Measurements from ENCODE around the gene CACNA1C. TPM values are rescaled to one million over a fixed set of nuclear protein-coding genes. Genes with fewer than 3 reads are reported as not detected.

The CACNA1C gene
- polyA plus RNA-seq, 1 of the 3 experiments (the other 2 are of a cell fraction): 1.5 TPM

- Histone ChIP-seq H3K79me2 (ENCODE audit: insufficient read depth) (no peaks in the 10 kb centered on the region), H4K20me1 (ENCODE audit: insufficient read depth) (peaks cover 5% of the 10 kb centered on the region; the same call in 1 of the 2 replicates), H3K27ac (ENCODE audit: low read depth in 2 of 2, low read length in 1 of 2) (no peak overlapping the region), H3K27me3 (ENCODE audit: insufficient read depth) (no peaks in the 10 kb centered on the region), H3K9ac (no peak overlapping the region), H3F3A (replicated peaks; ENCODE audit: insufficient read depth) (no peaks in the 10 kb centered on the region), H3K36me3 (replicated peaks in 1 of 2; ENCODE audit: control insufficient read depth in 1 of 2, insufficient read depth in 2 of 2, low read length in 1 of 2) (no peaks in the 10 kb centered on the region), H3K9me2 (no peaks in the 10 kb centered on the region), H2AFZ (ENCODE audit: low read depth) (no peak overlapping the region), H3K4me3 (ENCODE audit: low read depth in 2 of 2, low read length in 1 of 2) (no peak overlapping the region), H3K4me2 (no peak overlapping the region), H3K4me1 (ENCODE audit: control insufficient read depth in 1 of 2, insufficient read depth in 2 of 2, low read depth in 1 of 2, low read length in 1 of 2) (peaks cover 0 to 14% of the 10 kb centered on the region in 2 experiments; a peak in 1 of 4 replicates), H3K9me3 (no peaks in the 10 kb centered on the region)
- TF ChIP-seq JUND (IDR thresholded peaks at IDR 0.05) (no peak), MXI1 (IDR thresholded peaks at IDR 0.05; ENCODE audit: low read depth, low read length) (no peak), TAF1 (IDR thresholded peaks at IDR 0.05; ENCODE audit: borderline replicate concordance, low read depth, low read length) (no peak), RCOR1 (IDR thresholded peaks at IDR 0.05; ENCODE audit: low read length) (no peak), FOXJ3 (CRISPR knock-in tag; IDR thresholded peaks at IDR 0.05) (no peak), RAD21 (IDR thresholded peaks at IDR 0.05; ENCODE audit: low read length) (no peak), EZH2phosphoT487 (IDR thresholded peaks at IDR 0.05; ENCODE audit: borderline replicate concordance, low read depth) (no peak), FOSL2 (IDR thresholded peaks at IDR 0.05; ENCODE audit: borderline replicate concordance, low read depth) (no peak), RXRA (IDR thresholded peaks at IDR 0.05; ENCODE audit: borderline replicate concordance, low read depth) (no peak), GABPA (IDR thresholded peaks at IDR 0.05; ENCODE audit: low read depth) (no peak), CTCF (IDR thresholded peaks at IDR 0.05) (no peak), YY1 (IDR thresholded peaks at IDR 0.05; ENCODE audit: low read depth) (no peak), RFX5 (IDR thresholded peaks at IDR 0.05; ENCODE audit: low read length) (no peak), SIN3A (IDR thresholded peaks at IDR 0.05; ENCODE audit: borderline replicate concordance, low read depth, low read length) (no peak), POLR2AphosphoS5 (IDR thresholded peaks at IDR 0.05; ENCODE audit: low read depth, low read length) (no peak)
- TF ChIP-seq, protein P1, sequence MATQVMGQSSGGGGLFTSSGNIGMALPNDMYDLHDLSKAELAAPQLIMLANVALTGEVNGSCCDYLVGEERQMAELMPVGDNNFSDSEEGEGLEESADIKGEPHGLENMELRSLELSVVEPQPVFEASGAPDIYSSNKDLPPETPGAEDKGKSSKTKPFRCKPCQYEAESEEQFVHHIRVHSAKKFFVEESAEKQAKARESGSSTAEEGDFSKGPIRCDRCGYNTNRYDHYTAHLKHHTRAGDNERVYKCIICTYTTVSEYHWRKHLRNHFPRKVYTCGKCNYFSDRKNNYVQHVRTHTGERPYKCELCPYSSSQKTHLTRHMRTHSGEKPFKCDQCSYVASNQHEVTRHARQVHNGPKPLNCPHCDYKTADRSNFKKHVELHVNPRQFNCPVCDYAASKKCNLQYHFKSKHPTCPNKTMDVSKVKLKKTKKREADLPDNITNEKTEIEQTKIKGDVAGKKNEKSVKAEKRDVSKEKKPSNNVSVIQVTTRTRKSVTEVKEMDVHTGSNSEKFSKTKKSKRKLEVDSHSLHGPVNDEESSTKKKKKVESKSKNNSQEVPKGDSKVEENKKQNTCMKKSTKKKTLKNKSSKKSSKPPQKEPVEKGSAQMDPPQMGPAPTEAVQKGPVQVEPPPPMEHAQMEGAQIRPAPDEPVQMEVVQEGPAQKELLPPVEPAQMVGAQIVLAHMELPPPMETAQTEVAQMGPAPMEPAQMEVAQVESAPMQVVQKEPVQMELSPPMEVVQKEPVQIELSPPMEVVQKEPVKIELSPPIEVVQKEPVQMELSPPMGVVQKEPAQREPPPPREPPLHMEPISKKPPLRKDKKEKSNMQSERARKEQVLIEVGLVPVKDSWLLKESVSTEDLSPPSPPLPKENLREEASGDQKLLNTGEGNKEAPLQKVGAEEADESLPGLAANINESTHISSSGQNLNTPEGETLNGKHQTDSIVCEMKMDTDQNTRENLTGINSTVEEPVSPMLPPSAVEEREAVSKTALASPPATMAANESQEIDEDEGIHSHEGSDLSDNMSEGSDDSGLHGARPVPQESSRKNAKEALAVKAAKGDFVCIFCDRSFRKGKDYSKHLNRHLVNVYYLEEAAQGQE (IDR thresholded peaks at IDR 0.05; ENCODE audit: low read depth, low read length): no peak
- TF ChIP-seq, protein P2, sequence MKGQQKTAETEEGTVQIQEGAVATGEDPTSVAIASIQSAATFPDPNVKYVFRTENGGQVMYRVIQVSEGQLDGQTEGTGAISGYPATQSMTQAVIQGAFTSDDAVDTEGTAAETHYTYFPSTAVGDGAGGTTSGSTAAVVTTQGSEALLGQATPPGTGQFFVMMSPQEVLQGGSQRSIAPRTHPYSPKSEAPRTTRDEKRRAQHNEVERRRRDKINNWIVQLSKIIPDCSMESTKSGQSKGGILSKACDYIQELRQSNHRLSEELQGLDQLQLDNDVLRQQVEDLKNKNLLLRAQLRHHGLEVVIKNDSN (IDR thresholded peaks at IDR 0.05; ENCODE audit: borderline replicate concordance, low read depth): no peak
- TF ChIP-seq, protein P3, sequence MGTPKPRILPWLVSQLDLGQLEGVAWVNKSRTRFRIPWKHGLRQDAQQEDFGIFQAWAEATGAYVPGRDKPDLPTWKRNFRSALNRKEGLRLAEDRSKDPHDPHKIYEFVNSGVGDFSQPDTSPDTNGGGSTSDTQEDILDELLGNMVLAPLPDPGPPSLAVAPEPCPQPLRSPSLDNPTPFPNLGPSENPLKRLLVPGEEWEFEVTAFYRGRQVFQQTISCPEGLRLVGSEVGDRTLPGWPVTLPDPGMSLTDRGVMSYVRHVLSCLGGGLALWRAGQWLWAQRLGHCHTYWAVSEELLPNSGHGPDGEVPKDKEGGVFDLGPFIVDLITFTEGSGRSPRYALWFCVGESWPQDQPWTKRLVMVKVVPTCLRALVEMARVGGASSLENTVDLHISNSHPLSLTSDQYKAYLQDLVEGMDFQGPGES (IDR thresholded peaks at IDR 0.05; ENCODE audit: low read depth, low read length): no peak
- TF ChIP-seq, protein P4, sequence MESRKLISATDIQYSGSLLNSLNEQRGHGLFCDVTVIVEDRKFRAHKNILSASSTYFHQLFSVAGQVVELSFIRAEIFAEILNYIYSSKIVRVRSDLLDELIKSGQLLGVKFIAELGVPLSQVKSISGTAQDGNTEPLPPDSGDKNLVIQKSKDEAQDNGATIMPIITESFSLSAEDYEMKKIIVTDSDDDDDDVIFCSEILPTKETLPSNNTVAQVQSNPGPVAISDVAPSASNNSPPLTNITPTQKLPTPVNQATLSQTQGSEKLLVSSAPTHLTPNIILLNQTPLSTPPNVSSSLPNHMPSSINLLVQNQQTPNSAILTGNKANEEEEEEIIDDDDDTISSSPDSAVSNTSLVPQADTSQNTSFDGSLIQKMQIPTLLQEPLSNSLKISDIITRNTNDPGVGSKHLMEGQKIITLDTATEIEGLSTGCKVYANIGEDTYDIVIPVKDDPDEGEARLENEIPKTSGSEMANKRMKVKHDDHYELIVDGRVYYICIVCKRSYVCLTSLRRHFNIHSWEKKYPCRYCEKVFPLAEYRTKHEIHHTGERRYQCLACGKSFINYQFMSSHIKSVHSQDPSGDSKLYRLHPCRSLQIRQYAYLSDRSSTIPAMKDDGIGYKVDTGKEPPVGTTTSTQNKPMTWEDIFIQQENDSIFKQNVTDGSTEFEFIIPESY (IDR thresholded peaks at IDR 0.05; ENCODE audit: borderline replicate concordance, low read depth): no peak
- POLR2A ChIA-PET: no interaction called here
- WGBS (ENCODE audit: low lambda C conversion rate): 59% methylated on average over 8 of the region's 10 CpGs
- CTCF ChIA-PET: no interaction called here
- DNase-seq: no peak
Observed at GRCh38 chr12:2108975-2109671, 56.3 kb downstream of the CACNA1C start.
